ENCODE data around the gene USHBP1. TPM values are rescaled to one million over a fixed set of nuclear protein-coding genes. Genes with fewer than 3 reads are reported as not detected.

The USHBP1 gene
- total and polyA plus RNA-seq, 12 donors: 0.71 to 23.6 (median 5.3) TPM

DNA sequence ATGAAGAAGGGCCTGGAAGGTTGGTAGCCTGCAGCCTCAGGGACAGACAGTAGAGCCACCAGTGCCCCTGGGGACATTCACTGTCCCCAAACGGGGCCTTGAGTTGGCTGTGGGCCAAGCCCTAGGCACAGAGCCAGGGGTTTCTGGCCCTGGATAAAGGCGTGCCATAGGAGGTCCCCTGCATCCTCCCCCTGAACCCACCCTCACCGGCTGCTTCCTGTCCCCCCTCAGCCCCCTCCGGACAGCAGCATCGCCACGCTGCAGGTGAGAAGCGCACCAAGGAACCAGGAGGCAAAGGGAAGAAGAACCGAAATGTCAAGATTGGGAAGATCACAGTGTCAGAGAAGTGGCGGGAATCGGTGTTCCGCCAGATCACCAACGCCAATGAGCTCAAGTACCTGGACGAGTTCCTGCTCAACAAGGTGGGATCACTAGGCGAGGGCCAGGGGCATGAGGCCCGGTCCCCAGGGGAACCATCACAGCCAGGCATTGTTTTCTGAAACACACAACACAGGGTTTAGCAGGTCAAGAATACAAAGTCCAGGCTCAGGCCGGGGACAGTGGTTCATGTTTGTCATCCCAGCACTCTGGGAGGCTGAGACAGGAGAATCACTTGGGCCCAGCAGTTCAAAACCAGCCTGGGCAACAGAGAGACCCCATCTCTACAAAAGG, 64.0 kb downstream of the USHBP1 start:
- Histone ChIP-seq H3K4me1 (replicated peaks in 1 of 2) (no peaks in the 10 kb centered on the region), H3K27me3 (no peaks in the 10 kb centered on the region), H3K36me3 (replicated peaks in 1 of 2) (peaks cover 0 to 70% of the 10 kb centered on the region in 2 donors), H3K27ac (no peak overlapping the region), H3K9me3 (replicated peaks in 1 of 3) (no peaks in the 10 kb centered on the region), H3K4me3 (no peak overlapping the region)
- TF ChIP-seq, protein P1, sequence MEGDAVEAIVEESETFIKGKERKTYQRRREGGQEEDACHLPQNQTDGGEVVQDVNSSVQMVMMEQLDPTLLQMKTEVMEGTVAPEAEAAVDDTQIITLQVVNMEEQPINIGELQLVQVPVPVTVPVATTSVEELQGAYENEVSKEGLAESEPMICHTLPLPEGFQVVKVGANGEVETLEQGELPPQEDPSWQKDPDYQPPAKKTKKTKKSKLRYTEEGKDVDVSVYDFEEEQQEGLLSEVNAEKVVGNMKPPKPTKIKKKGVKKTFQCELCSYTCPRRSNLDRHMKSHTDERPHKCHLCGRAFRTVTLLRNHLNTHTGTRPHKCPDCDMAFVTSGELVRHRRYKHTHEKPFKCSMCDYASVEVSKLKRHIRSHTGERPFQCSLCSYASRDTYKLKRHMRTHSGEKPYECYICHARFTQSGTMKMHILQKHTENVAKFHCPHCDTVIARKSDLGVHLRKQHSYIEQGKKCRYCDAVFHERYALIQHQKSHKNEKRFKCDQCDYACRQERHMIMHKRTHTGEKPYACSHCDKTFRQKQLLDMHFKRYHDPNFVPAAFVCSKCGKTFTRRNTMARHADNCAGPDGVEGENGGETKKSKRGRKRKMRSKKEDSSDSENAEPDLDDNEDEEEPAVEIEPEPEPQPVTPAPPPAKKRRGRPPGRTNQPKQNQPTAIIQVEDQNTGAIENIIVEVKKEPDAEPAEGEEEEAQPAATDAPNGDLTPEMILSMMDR (IDR thresholded peaks at IDR 0.05): no peak
- TF ChIP-seq POLR2A (IDR thresholded peaks at IDR 0.05): no peak
- intact Hi-C loops (cut with DNase I): loop anchor here in 1 of 2 donors (10.0 kb wide), 1 partner anchor 84 kb away; the partner anchor contains the start of gene ANKLE1
- WGBS, 4 donors: 85 to 93% (median 86%) methylated on average over 13 to 16 of the region's 16 CpGs
- no peak for DNase-seq

Other genes starting within 250 kb of the USHBP1 start
- gene CPAMD8, start 237.9 kb downstream of the USHBP1 start, total RNA-seq: 10 to 100 TPM in 3 of 9 donors, 1 to 10 TPM in 6; 5.2 to 19.1 (median 8.7) TPM
- gene CPAMD8, start 237.9 kb downstream of the USHBP1 start, polyA plus RNA-seq: 10 to 100 TPM in 2 of 3 donors, 1 to 10 TPM in 1; 3.1 to 33.7 (median 18.6) TPM
- 10 to 100 TPM in 3 of 9 donors, 1 to 10 TPM in 6; 3.9 to 10.9 (median 8.7) TPM for gene HAUS8, start 189.3 kb downstream of the USHBP1 start, total RNA-seq
- gene HAUS8, start 189.3 kb downstream of the USHBP1 start, polyA plus RNA-seq: 10 to 100 TPM in 2 of 3 donors, 1 to 10 TPM in 1; 7.5 to 17.9 (median 17.5) TPM
- gene MYO9B, start 189.0 kb downstream of the USHBP1 start, total RNA-seq: 100 to 1,000 TPM in 1 of 9 donors, 10 to 100 TPM in 8; 23.6 to 183 (median 85.3) TPM
- gene MYO9B, start 189.0 kb downstream of the USHBP1 start, polyA plus RNA-seq: 100 to 1,000 TPM in 1 of 3 donors, 10 to 100 TPM in 2; 29.9 to 236 (median 99.6) TPM
- gene USE1, start 49.4 kb downstream of the USHBP1 start, total RNA-seq: 10 to 100 TPM; 26.5 to 55.6 (median 42.3) TPM
- gene USE1, start 49.4 kb downstream of the USHBP1 start, polyA plus RNA-seq: 10 to 100 TPM; 23.7 to 87.8 (median 75.3) TPM
- gene OCEL1, start 38.5 kb downstream of the USHBP1 start, total RNA-seq: 10 to 100 TPM in 8 of 9 donors, 1 to 10 TPM in 1; 6.1 to 49.1 (median 33.6) TPM
- 10 to 100 TPM; 10.3 to 48.2 (median 27.0) TPM for gene OCEL1, start 38.5 kb downstream of the USHBP1 start, polyA plus RNA-seq
- gene NR2F6, start 18.8 kb downstream of the USHBP1 start, total RNA-seq: 100 to 1,000 TPM in 1 of 9 donors, 10 to 100 TPM in 8; 36.2 to 140 (median 57.0) TPM
- gene NR2F6, start 18.8 kb downstream of the USHBP1 start, polyA plus RNA-seq: 10 to 100 TPM in 2 of 3 donors, 1 to 10 TPM in 1; 6.6 to 26.3 (median 22.6) TPM
- gene BABAM1, start 2.7 kb upstream of the USHBP1 start, total RNA-seq: 100 to 1,000 TPM in 2 of 9 donors, 10 to 100 TPM in 7; 68.5 to 162 (median 79.7) TPM
- gene BABAM1, start 2.7 kb upstream of the USHBP1 start, polyA plus RNA-seq: 100 to 1,000 TPM in 2 of 3 donors, 10 to 100 TPM in 1; 71.1 to 116 (median 101) TPM
- gene ANKLE1, start 17.2 kb upstream of the USHBP1 start, total RNA-seq: 1 to 10 TPM in 1 of 9 donors, under 1 TPM in 8; 0.17 to 1.8 (median 0.35) TPM
- 1 to 10 TPM in 1 of 3 donors, under 1 TPM in 2; 0.11 to 1.7 (median 0.64) TPM for gene ANKLE1, start 17.2 kb upstream of the USHBP1 start, polyA plus RNA-seq
- 10 to 100 TPM; 13.6 to 60.0 (median 39.6) TPM for gene ABHD8, start 38.7 kb upstream of the USHBP1 start, total RNA-seq
- 10 to 100 TPM in 2 of 3 donors, 1 to 10 TPM in 1; 2.3 to 33.1 (median 32.0) TPM for gene ABHD8, start 38.7 kb upstream of the USHBP1 start, polyA plus RNA-seq
- gene MRPL34, start 41.1 kb upstream of the USHBP1 start, total RNA-seq: 100 to 1,000 TPM in 8 of 9 donors, 10 to 100 TPM in 1; 95.8 to 358 (median 165) TPM
- 100 to 1,000 TPM; 101 to 144 (median 121) TPM for gene MRPL34, start 41.1 kb upstream of the USHBP1 start, polyA plus RNA-seq
- gene DDA1, start 44.8 kb upstream of the USHBP1 start, total RNA-seq: 10 to 100 TPM in 8 of 9 donors, 1 to 10 TPM in 1; 6.8 to 54.9 (median 36.0) TPM
- 10 to 100 TPM; 40.3 to 71.4 (median 50.4) TPM for gene DDA1, start 44.8 kb upstream of the USHBP1 start, polyA plus RNA-seq
- gene ANO8, start 70.1 kb upstream of the USHBP1 start, total RNA-seq: 10 to 100 TPM in 8 of 9 donors, 1 to 10 TPM in 1; 4.8 to 78.0 (median 26.5) TPM
- 10 to 100 TPM in 2 of 3 donors, 1 to 10 TPM in 1; 4.4 to 70.7 (median 33.0) TPM for gene ANO8, start 70.1 kb upstream of the USHBP1 start, polyA plus RNA-seq
- gene GTPBP3, start 72.8 kb upstream of the USHBP1 start, total RNA-seq: 10 to 100 TPM; 11.8 to 50.4 (median 25.6) TPM
- gene GTPBP3, start 72.8 kb upstream of the USHBP1 start, polyA plus RNA-seq: 10 to 100 TPM in 2 of 3 donors, 1 to 10 TPM in 1; 5.5 to 36.8 (median 19.0) TPM
- gene PLVAP, start 112.6 kb upstream of the USHBP1 start, total RNA-seq: 100 to 1,000 TPM in 3 of 9 donors, 10 to 100 TPM in 6; 27.9 to 140 (median 72.2) TPM
- 100 to 1,000 TPM in 2 of 3 donors, 10 to 100 TPM in 1; 40.9 to 381 (median 127) TPM for gene PLVAP, start 112.6 kb upstream of the USHBP1 start, polyA plus RNA-seq
- gene CCDC194, start 129.5 kb upstream of the USHBP1 start, total RNA-seq: 1 to 10 TPM in 6 of 9 donors, under 1 TPM in 1, not detected in 2; 0.49 to 5.6 (median 2.8) TPM
- gene CCDC194, start 129.5 kb upstream of the USHBP1 start, polyA plus RNA-seq: 1 to 10 TPM; 1.1 to 3.0 (median 1.3) TPM
- gene BST2, start 140.9 kb upstream of the USHBP1 start, total RNA-seq: 100 to 1,000 TPM; 146 to 940 (median 704) TPM
- 100 to 1,000 TPM; 159 to 304 (median 271) TPM for gene BST2, start 140.9 kb upstream of the USHBP1 start, polyA plus RNA-seq
- gene MVB12A, start 155.3 kb upstream of the USHBP1 start, total RNA-seq: 100 to 1,000 TPM in 5 of 9 donors, 10 to 100 TPM in 4; 53.3 to 162 (median 104) TPM
- gene MVB12A, start 155.3 kb upstream of the USHBP1 start, polyA plus RNA-seq: 100 to 1,000 TPM in 2 of 3 donors, 10 to 100 TPM in 1; 17.4 to 142 (median 132) TPM
- 1 to 10 TPM in 7 of 9 donors, under 1 TPM in 2; 0.22 to 8.7 (median 5.4) TPM for gene TMEM221, start 183.9 kb upstream of the USHBP1 start, total RNA-seq
- gene TMEM221, start 183.9 kb upstream of the USHBP1 start, polyA plus RNA-seq: 1 to 10 TPM in 2 of 3 donors, under 1 TPM in 1; 0.77 to 2.8 (median 1.9) TPM
- 1 to 10 TPM in 2 of 9 donors, under 1 TPM in 3, not detected in 4; 0.41 to 2.7 (median 0.92) TPM for gene NXNL1, start 196.2 kb upstream of the USHBP1 start, total RNA-seq
- gene NXNL1, start 196.2 kb upstream of the USHBP1 start, polyA plus RNA-seq: 1 to 10 TPM in 2 of 3 donors, not detected in 1; 2.6 to 4.8 TPM
- gene SLC27A1, start 205.8 kb upstream of the USHBP1 start, total RNA-seq: 100 to 1,000 TPM in 1 of 9 donors, 10 to 100 TPM in 7, 1 to 10 TPM in 1; 4.9 to 107 (median 56.3) TPM
- 10 to 100 TPM in 2 of 3 donors, 1 to 10 TPM in 1; 6.8 to 78.8 (median 33.3) TPM for gene SLC27A1, start 205.8 kb upstream of the USHBP1 start, polyA plus RNA-seq
- 100 to 1,000 TPM in 7 of 9 donors, 10 to 100 TPM in 2; 80.4 to 181 (median 125) TPM for gene PGLS, start 246.9 kb upstream of the USHBP1 start, total RNA-seq
- 100 to 1,000 TPM in 2 of 3 donors, 10 to 100 TPM in 1; 36.1 to 200 (median 134) TPM for gene PGLS, start 246.9 kb upstream of the USHBP1 start, polyA plus RNA-seq